ENCODE results near the gene RFT1.
A peak's percentile ranks its signal among the peaks of the same experiment; 100 is the strongest.

The RFT1 gene, protein sequence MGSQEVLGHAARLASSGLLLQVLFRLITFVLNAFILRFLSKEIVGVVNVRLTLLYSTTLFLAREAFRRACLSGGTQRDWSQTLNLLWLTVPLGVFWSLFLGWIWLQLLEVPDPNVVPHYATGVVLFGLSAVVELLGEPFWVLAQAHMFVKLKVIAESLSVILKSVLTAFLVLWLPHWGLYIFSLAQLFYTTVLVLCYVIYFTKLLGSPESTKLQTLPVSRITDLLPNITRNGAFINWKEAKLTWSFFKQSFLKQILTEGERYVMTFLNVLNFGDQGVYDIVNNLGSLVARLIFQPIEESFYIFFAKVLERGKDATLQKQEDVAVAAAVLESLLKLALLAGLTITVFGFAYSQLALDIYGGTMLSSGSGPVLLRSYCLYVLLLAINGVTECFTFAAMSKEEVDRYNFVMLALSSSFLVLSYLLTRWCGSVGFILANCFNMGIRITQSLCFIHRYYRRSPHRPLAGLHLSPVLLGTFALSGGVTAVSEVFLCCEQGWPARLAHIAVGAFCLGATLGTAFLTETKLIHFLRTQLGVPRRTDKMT
- total RNA-seq: 3.1 to 29.3 (median 18.2) reads per million in 17 experiments

DNA sequence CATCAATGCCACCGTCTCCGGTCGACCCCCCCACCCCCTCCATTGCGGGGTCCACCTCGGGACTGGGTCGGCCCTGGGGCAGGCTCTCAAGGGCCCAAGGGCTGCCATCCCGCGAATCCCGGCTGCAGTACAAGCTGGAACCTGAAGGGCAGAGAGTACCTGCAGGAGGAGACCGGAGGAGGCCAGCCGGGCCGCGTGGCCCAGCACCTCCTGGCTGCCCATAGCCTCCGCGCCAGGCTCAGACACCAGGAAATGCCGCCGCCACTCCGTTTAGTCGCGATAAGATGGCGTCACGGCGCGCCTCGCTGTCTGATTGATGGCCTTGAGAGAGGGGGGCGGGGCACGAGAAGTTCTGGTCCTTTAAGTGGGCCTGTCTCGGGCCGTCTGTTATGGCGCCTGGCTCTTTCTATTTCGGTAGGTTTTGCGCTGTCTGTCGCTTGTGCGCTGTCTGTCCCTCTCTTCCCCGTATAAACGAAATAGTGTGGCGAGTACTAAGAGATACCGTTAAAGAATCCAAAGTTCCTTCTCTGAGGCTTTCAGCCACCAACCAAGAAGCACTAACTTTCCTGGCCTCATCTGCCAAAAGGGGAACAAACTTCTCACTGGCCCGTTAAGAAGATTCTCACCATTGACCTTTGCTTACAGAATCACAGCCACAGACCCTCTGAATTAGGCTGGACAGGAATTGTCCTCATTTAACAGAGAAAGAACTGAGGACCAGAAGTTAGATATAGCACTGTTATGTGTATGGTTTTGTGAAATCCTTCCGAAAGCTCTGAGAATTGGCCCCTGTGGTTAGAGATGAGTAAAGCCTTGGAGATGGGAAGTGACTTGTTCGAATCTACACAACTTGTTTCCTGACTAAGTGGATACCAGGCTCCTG lies at the start of gene RFT1:
RFT1 (minus strand) TSS at position 257 of the 883 bp plus-strand sequence; CDS start at position 222, 35 bp downstream.
- DNase-seq: peak; percentile 97 to 98 (median 98)

GRCh38 chr3:53179580-53179979 lies 49.3 kb upstream of the RFT1 start:
- no peak for DNase-seq

GRCh38 chr3:53178246-53178645 lies 48.0 kb upstream of the RFT1 start:
- no peak for DNase-seq

GRCh38 chr3:53175613-53176540 lies 45.6 kb upstream of the RFT1 start:
- DNase-seq: peak in 1 of 4 experiments; percentile 31

DNA sequence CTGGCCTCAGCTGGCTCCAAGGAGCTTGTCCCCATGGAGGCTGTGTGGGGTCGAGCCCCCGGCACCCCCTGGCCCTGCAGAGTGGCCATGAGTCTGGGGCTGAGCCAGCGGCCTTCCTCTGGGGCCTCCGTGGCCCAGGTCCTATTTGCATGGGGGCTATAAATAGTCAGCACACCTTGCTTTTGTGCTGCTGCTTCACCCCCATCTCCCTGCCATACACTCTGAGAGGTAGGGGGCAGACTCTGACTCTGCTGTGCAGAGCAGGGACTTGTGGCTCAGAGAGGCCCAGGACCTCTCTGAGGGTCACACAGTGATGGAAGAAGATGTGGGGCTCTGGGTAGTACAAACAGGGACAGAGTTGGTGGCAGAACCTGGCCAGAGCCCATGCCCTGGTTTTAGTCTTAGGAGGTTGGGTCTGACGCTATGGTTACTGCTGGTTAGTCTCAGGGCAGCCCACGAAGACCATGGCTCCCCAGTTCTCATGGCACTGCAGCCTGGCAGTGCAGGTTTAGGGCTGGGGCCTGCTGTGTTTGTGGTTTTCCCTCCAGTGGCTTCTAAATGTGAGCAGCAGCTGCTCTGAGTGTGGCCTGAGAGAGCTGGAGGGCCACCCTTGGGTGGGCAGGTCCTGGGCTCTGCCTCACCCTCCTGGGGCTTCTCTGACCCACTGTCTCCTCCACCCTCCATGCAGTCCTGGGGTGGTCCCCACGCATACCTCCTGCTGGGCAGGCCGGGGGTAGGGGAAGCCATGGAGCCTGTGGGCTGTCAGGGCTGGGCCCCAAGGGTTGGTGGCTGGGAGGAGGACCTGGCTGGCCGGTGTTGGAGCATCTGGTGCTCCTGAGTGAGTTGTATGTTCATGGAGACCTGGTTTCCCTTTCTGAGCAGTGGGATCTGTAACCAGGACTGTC lies 44.4 kb upstream of the RFT1 start:
- DNase-seq: no peak

- no peak for DNase-seq
Measured at GRCh38 chr3:53173107-53173506, 42.9 kb upstream of the RFT1 start.

GRCh38 chr3:53171827-53172505 lies 41.7 kb upstream of the RFT1 start:
- DNase-seq: peak in 3 of 4 experiments; percentile 51 to 72 (median 69)

- no peak for DNase-seq
Measured at GRCh38 chr3:53171064-53171418, 40.8 kb upstream of the RFT1 start.

DNA sequence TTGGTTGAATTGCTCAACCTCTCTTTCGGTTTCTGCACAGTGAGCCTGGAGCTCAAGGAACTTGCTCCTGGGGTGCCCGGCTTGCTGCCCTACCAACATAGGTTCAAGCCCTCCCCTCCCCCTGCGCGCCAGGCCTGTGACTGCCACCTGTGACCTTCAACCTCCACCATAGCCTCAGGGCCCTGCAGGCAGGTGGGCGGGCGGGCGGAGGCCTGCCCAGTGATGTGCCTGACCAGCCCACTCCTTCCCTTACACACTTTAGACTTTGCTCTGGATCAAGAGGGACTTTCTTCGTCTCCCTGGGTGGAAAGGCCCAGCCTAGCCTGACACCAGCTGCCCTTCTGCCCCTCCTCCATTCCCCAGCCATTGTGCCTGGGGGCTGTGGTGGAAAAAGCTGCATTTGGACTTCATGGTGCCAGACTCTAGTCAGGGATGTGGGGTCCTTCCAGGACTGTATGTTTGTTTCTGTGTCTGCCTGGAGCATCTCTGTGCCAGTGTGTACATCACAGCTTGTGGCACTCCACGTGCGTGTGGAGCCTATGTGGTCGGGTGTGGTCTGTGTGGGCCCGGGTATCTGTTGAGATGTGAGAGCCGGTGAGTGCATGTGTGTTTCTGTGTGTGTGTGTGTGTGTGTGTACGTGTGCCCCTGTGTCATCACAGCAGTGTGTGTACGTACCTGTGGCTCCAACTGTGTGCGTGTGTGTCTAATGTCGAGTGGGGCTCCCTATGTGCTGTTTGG lies 40.3 kb upstream of the RFT1 start:
- peak; percentile 81 to 93 (median 92) for DNase-seq

DNA sequence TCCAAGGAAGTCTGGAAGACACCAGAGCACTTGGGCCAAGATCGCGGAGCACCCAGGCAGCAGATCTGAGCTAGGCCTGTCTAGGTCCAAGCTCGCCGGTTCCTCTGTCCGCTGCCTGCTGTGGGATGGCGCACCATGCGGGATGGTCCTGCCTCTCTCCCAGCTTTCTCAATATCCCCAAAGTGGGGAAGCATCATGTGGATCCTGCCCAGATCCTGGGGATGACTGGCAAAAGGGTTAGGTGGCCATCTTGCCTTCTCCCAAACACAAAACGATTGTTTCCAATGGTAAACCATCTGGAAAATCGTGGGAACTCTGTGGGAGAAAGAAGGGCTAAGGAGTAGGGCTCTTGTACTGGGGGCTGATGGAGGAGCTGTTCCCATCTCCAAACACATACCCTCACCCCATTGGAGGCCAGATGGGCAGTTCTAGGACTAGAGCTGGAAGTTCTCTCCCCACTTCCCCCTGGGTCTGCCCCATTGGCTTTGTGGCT lies 39.6 kb upstream of the RFT1 start:
- peak in 2 of 4 experiments; percentile 31 to 42 for DNase-seq

GRCh38 chr3:53169045-53169831 lies 39.0 kb upstream of the RFT1 start:
- DNase-seq: peak; percentile 55 to 82 (median 74)

DNA sequence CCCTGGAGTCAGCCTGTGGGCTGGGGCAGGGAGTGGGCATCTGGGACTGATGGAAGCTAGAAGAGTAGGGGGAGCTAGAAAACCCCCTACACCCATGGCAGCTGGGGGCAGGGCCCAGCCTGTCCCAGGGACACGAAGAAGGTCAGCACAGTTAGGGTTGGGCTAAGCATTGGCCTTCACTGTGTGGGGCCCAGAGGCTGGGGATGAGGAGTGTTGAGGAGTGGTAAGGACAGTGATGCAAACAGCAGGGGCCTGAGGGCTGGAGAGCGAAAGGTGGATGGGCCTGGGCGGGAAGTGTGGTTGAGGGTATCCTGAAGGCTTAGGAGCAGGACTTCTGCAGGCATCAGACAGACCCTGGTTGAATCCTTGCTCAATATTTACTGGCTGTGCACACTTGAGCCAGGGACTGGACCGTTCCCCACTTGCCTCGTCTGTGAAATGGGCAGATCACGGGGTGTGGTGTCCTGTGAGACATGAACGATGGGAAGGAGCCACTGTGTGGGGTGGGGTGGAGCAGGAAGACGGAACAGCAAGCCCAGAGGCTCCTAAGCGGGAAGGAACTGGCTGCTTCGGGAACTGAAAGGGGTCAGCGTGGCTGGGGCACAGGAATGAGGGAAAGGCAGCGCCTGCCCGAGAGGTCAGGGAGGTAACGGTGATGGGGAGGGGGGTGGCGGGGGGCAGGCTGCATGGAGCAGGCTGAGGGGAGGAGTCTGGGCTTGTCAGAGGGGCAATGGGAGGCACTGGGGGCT lies 38.1 kb upstream of the RFT1 start:
- DNase-seq: peak; percentile 65 to 85 (median 80)

DNA sequence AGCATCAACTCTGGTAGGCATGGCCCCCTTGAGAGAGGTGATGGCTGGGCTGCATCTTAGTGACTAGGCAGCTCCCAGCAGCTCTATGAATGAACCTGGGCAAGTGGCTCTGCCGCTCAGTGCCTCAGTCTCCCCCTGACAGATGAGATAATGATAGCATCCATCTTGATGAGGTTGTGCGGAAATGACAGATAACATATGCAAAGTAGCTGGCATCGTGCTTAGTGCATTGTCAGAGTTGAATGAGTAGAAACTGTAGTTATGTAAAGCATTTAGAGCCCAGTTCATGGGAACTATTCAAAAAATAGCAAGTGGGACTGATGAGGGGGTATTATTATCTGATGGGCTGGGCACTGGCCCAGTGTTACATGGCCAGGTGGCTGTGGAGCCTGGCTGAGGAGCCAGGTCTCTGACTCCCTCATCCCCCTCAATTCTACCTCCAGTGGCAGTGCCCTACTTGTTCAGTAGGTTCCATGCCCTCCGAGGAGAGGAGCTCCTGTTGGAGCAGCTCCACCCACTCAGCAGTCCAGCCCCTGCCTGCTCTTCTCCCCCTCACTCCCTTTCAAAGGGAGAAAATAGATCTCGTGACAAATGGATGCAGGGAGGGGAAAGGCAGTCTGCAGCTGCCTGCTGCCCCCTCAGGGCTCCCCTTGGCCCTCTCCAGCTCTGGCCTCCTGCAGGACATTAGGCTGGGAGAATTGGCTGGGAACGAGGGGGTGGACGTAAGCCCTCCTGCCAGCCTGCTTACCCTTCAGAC lies 37.4 kb upstream of the RFT1 start:
- no peak for DNase-seq

- DNase-seq: peak; percentile 82 to 94 (median 92)
Measured at GRCh38 chr3:53166781-53167291, 36.6 kb upstream of the RFT1 start.

DNA sequence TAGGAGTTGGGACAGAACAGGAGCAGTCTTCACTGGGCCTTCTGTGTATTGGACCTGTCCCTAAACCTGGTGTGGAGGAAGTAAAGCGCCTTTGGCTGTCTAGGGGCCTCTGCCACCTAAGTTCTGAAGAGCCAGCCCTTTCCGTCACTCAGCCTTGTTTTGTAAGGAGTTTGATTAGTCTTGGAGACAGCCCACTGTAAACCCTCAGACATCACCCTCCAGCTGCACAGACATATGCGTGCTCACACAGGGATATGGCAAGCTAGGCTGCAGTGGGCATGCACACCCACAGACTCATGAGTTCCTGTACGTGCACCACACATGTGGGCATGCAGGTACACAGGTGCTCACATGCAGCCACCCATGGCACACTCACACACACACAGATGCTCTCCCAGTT lies 36.0 kb upstream of the RFT1 start:
- DNase-seq: no peak

DNA sequence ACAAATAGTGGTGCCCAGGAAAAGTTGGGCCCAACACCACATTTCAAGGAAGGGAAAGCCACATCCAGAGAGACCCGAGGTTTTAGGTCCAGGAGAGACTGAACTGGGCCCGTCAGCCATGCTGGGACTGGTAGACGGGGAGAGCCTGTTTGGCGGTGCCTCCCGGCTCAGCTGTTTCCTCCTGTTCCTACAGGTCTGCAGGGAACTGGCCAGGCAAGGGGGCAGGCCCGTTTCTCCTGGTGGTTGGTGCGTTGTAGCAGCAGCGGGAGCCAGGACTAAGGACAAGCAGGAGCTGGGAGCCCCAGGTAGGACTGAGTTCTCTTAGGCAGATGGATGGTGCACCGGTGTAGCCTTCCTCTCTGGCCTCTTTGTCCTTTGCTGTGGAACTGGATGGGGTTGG lies 34.7 kb upstream of the RFT1 start:
- DNase-seq: no peak
